Measurements from ENCODE around the gene VPS13C. TPM values are rescaled to one million over a fixed set of nuclear protein-coding genes. Genes with fewer than 3 reads are reported as not detected.

Gene VPS13C
- total and polyA plus RNA-seq, 2 experiments from 2014 or later = 8.7 to 21.7 TPM

- TF ChIP-seq EZH2phosphoT487 (IDR thresholded peaks at IDR 0.05; ENCODE audit: insufficient read depth, low read depth) (no peak), EZH2 (IDR thresholded peaks at IDR 0.05; ENCODE audit: insufficient read depth, poor library complexity, severe bottlenecking) (no peak)
- no peak overlapping the region for H2AFZ ChIP-seq
- H3K9me2 ChIP-seq (ENCODE audit: insufficient read depth) = no peaks in the 10 kb centered on the region
- H3K27ac ChIP-seq = no peak overlapping the region
- H3K4me1 ChIP-seq (ENCODE audit: insufficient read depth) = no peaks in the 10 kb centered on the region
- H3K27me3 ChIP-seq (replicated peaks; ENCODE audit: insufficient read depth) = peaks cover 29% of the 10 kb centered on the region; the same call in 1 of the 2 replicates
- 55 to 60% methylated on average over 12 of the region's 12 CpGs for WGBS, 2 experiments (ENCODE audit: low coverage in 1 of 2, low lambda C conversion rate in 2 of 2, missing lambda C conversion rate in 2 of 2)
- H3K9me3 ChIP-seq (ENCODE audit: low read depth) = no peaks in the 10 kb centered on the region
- no peak for DNase-seq
- H3K36me3 ChIP-seq (ENCODE audit: low read depth) = no peaks in the 10 kb centered on the region
- H3K79me2 ChIP-seq (ENCODE audit: insufficient read depth) = no peaks in the 10 kb centered on the region
- no peaks in the 10 kb centered on the region for H3F3A ChIP-seq (ENCODE audit: insufficient read depth)
- no peaks in the 10 kb centered on the region for H4K20me1 ChIP-seq (ENCODE audit: insufficient read depth)
- H3K4me3 ChIP-seq = no peak overlapping the region
- no peak overlapping the region for H3K4me2 ChIP-seq (ENCODE audit: unreplicated experiment)
- in situ Hi-C loops (cut with MboI) = no loop called here
- no peak overlapping the region for H3K9ac ChIP-seq
Observed at GRCh38 chr15:61815356-61816083, 244.7 kb downstream of the VPS13C start.

GRCh38 chr15:61812476-61812875 is 247.8 kb downstream of the VPS13C start:
- WGBS, 2 experiments (ENCODE audit: low coverage in 1 of 2, low lambda C conversion rate in 2 of 2, missing lambda C conversion rate in 2 of 2) = 53 to 64% methylated on average over 6 of the region's 6 CpGs
- Histone ChIP-seq H3F3A (ENCODE audit: insufficient read depth) (no peaks in the 10 kb centered on the region), H3K4me1 (ENCODE audit: insufficient read depth) (no peaks in the 10 kb centered on the region), H2AFZ (no peak overlapping the region), H3K27me3 (replicated peaks; ENCODE audit: insufficient read depth) (peaks cover 31% of the 10 kb centered on the region), H3K36me3 (ENCODE audit: low read depth) (no peaks in the 10 kb centered on the region), H3K9me2 (ENCODE audit: insufficient read depth) (no peaks in the 10 kb centered on the region), H4K20me1 (ENCODE audit: insufficient read depth) (no peaks in the 10 kb centered on the region), H3K4me2 (ENCODE audit: unreplicated experiment) (no peak overlapping the region), H3K27ac (no peak overlapping the region), H3K4me3 (no peak overlapping the region), H3K9ac (no peak overlapping the region), H3K9me3 (ENCODE audit: low read depth) (no peaks in the 10 kb centered on the region), H3K79me2 (ENCODE audit: insufficient read depth) (no peaks in the 10 kb centered on the region)
- DNase-seq = no peak
- no peak for TF ChIP-seq EZH2phosphoT487 (IDR thresholded peaks at IDR 0.05; ENCODE audit: insufficient read depth, low read depth)
- no peak for TF ChIP-seq EZH2 (IDR thresholded peaks at IDR 0.05; ENCODE audit: insufficient read depth, poor library complexity, severe bottlenecking)
- in situ Hi-C loops (cut with MboI) = no loop called here

- Histone ChIP-seq H3K27ac (no peak overlapping the region), H3K4me1 (ENCODE audit: insufficient read depth) (no peaks in the 10 kb centered on the region), H3K9me3 (ENCODE audit: low read depth) (no peaks in the 10 kb centered on the region), H4K20me1 (ENCODE audit: insufficient read depth) (no peaks in the 10 kb centered on the region), H3K27me3 (replicated peaks; ENCODE audit: insufficient read depth) (peaks cover 32% of the 10 kb centered on the region), H3K9me2 (ENCODE audit: insufficient read depth) (no peaks in the 10 kb centered on the region), H3K36me3 (ENCODE audit: low read depth) (no peaks in the 10 kb centered on the region), H3K4me2 (ENCODE audit: unreplicated experiment) (no peak overlapping the region), H3K79me2 (ENCODE audit: insufficient read depth) (no peaks in the 10 kb centered on the region), H3K4me3 (no peak overlapping the region), H2AFZ (no peak overlapping the region), H3F3A (ENCODE audit: insufficient read depth) (no peaks in the 10 kb centered on the region), H3K9ac (no peak overlapping the region)
- no peak for DNase-seq
- in situ Hi-C loops (cut with MboI) = no loop called here
- TF ChIP-seq EZH2 (IDR thresholded peaks at IDR 0.05; ENCODE audit: insufficient read depth, poor library complexity, severe bottlenecking) (no peak), EZH2phosphoT487 (IDR thresholded peaks at IDR 0.05; ENCODE audit: insufficient read depth, low read depth) (no peak)
- WGBS, 2 experiments (ENCODE audit: low coverage in 1 of 2, low lambda C conversion rate in 2 of 2, missing lambda C conversion rate in 2 of 2) = 43 to 51% methylated on average over 8 of the region's 8 CpGs
Observed at GRCh38 chr15:61811952-61812351, 248.3 kb downstream of the VPS13C start.

- WGBS, 2 experiments (ENCODE audit: low coverage in 1 of 2, low lambda C conversion rate in 2 of 2, missing lambda C conversion rate in 2 of 2) = 66 to 67% methylated on average over 7 of the region's 7 CpGs
- in situ Hi-C loops (cut with MboI) = no loop called here
- H3K4me3 ChIP-seq = no peak overlapping the region
- H3K9me2 ChIP-seq (ENCODE audit: insufficient read depth) = no peaks in the 10 kb centered on the region
- H3K4me1 ChIP-seq (ENCODE audit: insufficient read depth) = no peaks in the 10 kb centered on the region
- no peaks in the 10 kb centered on the region for H3K36me3 ChIP-seq (ENCODE audit: low read depth)
- no peak overlapping the region for H3K27ac ChIP-seq
- H3K4me2 ChIP-seq (ENCODE audit: unreplicated experiment) = no peak overlapping the region
- no peaks in the 10 kb centered on the region for H3K9me3 ChIP-seq (ENCODE audit: low read depth)
- peaks cover 32% of the 10 kb centered on the region for H3K27me3 ChIP-seq (replicated peaks; ENCODE audit: insufficient read depth)
- TF ChIP-seq EZH2 (IDR thresholded peaks at IDR 0.05; ENCODE audit: insufficient read depth, poor library complexity, severe bottlenecking) = no peak
- TF ChIP-seq EZH2phosphoT487 (IDR thresholded peaks at IDR 0.05; ENCODE audit: insufficient read depth, low read depth) = no peak
- no peaks in the 10 kb centered on the region for H3K79me2 ChIP-seq (ENCODE audit: insufficient read depth)
- H3F3A ChIP-seq (ENCODE audit: insufficient read depth) = no peaks in the 10 kb centered on the region
- H3K9ac ChIP-seq = no peak overlapping the region
- H2AFZ ChIP-seq = no peak overlapping the region
- H4K20me1 ChIP-seq (ENCODE audit: insufficient read depth) = no peaks in the 10 kb centered on the region
- DNase-seq = no peak
Observed at GRCh38 chr15:61809216-61809615, 251.0 kb downstream of the VPS13C start.
